ENCODE data around the gene PABPC1L. TPM values are rescaled to one million over a fixed set of nuclear protein-coding genes. Genes with fewer than 3 reads are reported as not detected.
A peak's percentile ranks its signal among the peaks of the same experiment; 100 is the strongest.

The PABPC1L gene
- total and polyA plus RNA-seq, 2 of the 13 experiments (the other 11 are each of a cell fraction or from before 2014, with no cell fraction given): 30.8 to 252 TPM

DNA sequence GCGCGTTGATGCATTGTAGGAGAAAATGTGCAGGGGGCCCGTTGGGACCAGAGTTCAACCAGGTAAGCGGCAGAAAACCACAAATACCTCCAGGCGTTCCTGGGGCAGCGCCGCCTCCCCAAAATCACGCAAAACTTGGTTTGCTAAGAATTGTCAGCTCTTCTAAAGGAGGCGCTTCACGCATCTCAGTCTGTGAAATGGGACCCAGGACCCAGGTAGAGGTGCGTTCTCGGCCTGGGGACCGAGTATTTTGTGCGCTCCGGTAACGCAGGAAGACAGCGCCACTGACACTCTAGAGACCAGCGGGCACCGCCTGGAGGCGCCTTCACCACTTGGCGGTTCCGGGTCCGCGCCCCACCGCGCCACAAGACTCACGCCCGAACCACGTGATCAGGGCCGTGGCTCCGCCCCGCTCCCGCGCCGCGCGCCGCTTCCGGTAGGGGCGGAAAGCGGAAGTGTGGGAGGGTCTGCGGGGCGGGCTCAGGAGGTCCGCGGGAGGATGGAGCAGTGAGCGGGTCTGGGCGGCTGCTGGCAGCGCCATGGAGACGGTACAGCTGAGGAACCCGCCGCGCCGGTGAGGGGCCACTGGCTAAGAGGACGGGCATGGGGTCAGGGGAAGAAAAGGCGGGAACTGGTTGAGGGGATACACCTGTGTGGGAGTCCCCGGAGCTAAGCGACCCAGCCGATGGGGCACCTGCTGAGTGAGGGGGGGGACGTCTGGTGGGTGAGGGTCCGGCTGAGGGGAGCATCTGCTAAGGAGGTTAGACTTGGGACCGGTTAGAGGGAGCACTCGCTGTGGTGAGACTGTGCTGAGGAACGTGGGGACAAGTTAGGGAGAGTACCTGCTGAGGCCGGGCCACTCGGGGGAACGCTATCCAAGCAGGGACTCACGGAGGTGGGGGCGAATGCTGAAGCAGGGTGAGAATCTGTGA, 56.4 kb downstream of the PABPC1L start, which contains the start of gene STK4 (continued):
- TF ChIP-seq, protein P1, sequence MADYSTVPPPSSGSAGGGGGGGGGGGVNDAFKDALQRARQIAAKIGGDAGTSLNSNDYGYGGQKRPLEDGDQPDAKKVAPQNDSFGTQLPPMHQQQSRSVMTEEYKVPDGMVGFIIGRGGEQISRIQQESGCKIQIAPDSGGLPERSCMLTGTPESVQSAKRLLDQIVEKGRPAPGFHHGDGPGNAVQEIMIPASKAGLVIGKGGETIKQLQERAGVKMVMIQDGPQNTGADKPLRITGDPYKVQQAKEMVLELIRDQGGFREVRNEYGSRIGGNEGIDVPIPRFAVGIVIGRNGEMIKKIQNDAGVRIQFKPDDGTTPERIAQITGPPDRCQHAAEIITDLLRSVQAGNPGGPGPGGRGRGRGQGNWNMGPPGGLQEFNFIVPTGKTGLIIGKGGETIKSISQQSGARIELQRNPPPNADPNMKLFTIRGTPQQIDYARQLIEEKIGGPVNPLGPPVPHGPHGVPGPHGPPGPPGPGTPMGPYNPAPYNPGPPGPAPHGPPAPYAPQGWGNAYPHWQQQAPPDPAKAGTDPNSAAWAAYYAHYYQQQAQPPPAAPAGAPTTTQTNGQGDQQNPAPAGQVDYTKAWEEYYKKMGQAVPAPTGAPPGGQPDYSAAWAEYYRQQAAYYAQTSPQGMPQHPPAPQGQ (CRISPR knock-in tag; IDR thresholded peaks at IDR 0.05; ENCODE audit: borderline replicate concordance): peak; percentile 93; the same call in 1 of the 2 replicates
- TF ChIP-seq CCDC6 (CRISPR knock-in tag; IDR thresholded peaks at IDR 0.05) (peak; percentile 96), SOX13 (IDR thresholded peaks at IDR 0.05) (peak; percentile 53; the same call in 1 of the 2 replicates), SOX13 (CRISPR knock-in tag; conservative IDR thresholded peaks at IDR 0.05 in 1 of 2, IDR thresholded peaks at IDR 0.05 in 1 of 2) (peak; percentile 49 to 79; a peak in 2 of 4 replicates), ZNF234 (CRISPR knock-in tag; conservative IDR thresholded peaks at IDR 0.05) (peak; percentile 98), REXO4 (CRISPR knock-in tag; IDR thresholded peaks at IDR 0.05; ENCODE audit: borderline replicate concordance) (peak; percentile 80; the same call in 1 of the 2 replicates), KDM6A (CRISPR knock-in tag; IDR thresholded peaks at IDR 0.05; ENCODE audit: low read depth) (peak; percentile 54; the same call in 1 of the 2 replicates), TCF7L2 (IDR thresholded peaks at IDR 0.05; ENCODE audit: low read depth, low read length) (no peak), ZNF567 (CRISPR knock-in tag; IDR thresholded peaks at IDR 0.05; ENCODE audit: borderline replicate concordance) (peak; percentile 96), ELF4 (CRISPR knock-in tag; IDR thresholded peaks at IDR 0.05; ENCODE audit: borderline replicate concordance) (peak; percentile 100), ZNF777 (CRISPR knock-in tag; IDR thresholded peaks at IDR 0.05) (no peak), CBX1 (IDR thresholded peaks at IDR 0.05; ENCODE audit: low read depth) (peak; percentile 97), ZIK1 (CRISPR knock-in tag; IDR thresholded peaks at IDR 0.05; ENCODE audit: borderline replicate concordance, low read depth) (peak; percentile 73; the same call in 1 of the 2 replicates), MTF2 (CRISPR knock-in tag; IDR thresholded peaks at IDR 0.05; ENCODE audit: borderline replicate concordance) (0 out of 2 replicates have a peak, but pooled peaks have one; percentile 78), ZNF780A (CRISPR knock-in tag; IDR thresholded peaks at IDR 0.05) (0 out of 2 replicates have a peak, but pooled peaks have one; percentile 33)
- TF ChIP-seq, protein P2, sequence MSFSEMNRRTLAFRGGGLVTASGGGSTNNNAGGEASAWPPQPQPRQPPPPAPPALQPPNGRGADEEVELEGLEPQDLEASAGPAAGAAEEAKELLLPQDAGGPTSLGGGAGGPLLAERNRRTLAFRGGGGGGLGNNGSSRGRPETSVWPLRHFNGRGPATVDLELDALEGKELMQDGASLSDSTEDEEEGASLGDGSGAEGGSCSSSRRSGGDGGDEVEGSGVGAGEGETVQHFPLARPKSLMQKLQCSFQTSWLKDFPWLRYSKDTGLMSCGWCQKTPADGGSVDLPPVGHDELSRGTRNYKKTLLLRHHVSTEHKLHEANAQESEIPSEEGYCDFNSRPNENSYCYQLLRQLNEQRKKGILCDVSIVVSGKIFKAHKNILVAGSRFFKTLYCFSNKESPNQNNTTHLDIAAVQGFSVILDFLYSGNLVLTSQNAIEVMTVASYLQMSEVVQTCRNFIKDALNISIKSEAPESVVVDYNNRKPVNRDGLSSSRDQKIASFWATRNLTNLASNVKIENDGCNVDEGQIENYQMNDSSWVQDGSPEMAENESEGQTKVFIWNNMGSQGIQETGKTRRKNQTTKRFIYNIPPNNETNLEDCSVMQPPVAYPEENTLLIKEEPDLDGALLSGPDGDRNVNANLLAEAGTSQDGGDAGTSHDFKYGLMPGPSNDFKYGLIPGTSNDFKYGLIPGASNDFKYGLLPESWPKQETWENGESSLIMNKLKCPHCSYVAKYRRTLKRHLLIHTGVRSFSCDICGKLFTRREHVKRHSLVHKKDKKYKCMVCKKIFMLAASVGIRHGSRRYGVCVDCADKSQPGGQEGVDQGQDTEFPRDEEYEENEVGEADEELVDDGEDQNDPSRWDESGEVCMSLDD (CRISPR knock-in tag; IDR thresholded peaks at IDR 0.05; ENCODE audit: borderline replicate concordance): peak; percentile 50; the same call in 1 of the 2 replicates
- TF ChIP-seq, protein P3, sequence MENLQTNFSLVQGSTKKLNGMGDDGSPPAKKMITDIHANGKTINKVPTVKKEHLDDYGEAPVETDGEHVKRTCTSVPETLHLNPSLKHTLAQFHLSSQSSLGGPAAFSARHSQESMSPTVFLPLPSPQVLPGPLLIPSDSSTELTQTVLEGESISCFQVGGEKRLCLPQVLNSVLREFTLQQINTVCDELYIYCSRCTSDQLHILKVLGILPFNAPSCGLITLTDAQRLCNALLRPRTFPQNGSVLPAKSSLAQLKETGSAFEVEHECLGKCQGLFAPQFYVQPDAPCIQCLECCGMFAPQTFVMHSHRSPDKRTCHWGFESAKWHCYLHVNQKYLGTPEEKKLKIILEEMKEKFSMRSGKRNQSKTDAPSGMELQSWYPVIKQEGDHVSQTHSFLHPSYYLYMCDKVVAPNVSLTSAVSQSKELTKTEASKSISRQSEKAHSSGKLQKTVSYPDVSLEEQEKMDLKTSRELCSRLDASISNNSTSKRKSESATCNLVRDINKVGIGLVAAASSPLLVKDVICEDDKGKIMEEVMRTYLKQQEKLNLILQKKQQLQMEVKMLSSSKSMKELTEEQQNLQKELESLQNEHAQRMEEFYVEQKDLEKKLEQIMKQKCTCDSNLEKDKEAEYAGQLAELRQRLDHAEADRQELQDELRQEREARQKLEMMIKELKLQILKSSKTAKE (CRISPR knock-in tag; IDR thresholded peaks at IDR 0.05; ENCODE audit: borderline replicate concordance): no peak
- TF ChIP-seq, protein P4, sequence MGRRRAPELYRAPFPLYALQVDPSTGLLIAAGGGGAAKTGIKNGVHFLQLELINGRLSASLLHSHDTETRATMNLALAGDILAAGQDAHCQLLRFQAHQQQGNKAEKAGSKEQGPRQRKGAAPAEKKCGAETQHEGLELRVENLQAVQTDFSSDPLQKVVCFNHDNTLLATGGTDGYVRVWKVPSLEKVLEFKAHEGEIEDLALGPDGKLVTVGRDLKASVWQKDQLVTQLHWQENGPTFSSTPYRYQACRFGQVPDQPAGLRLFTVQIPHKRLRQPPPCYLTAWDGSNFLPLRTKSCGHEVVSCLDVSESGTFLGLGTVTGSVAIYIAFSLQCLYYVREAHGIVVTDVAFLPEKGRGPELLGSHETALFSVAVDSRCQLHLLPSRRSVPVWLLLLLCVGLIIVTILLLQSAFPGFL (CRISPR knock-in tag; IDR thresholded peaks at IDR 0.05): 0 out of 2 replicates have a peak, but pooled peaks have one; percentile 44

All from HepG2 (cell line).